HCT116 (cell line): ENCODE data around the gene MRM1. TPM values are rescaled to one million over a fixed set of nuclear protein-coding genes. Genes with fewer than 3 reads are reported as not detected.

ENCODE experiments used
- ATAC-seq: fragments of 200-7000 bp; cut with Tn5 transposase; 2 replicates; pipeline ENCODE4 v1.9.1; 2020; ENCODE audit warnings: mild to moderate bottlenecking, moderate library complexity
- BruUV-seq: library from RNA; stranded (reverse); fragments of 400-500 nt; replicated peaks from 2 replicates; lab custom pipeline; 2021; lab: Mats Ljungman, UMichigan
- CTCF ChIA-PET: fragments of 300-600 bp; sonication (Branson Sonifier 250); formaldehyde crosslinking; loops from one replicate; lab custom pipeline; 2021; ENCODE audit warnings: antibody characterized with exemption; lab: Charles Lee
- POLR2A ChIA-PET: fragments of 300-600, 350-600 bp; sonication (Branson Sonifier 250); formaldehyde crosslinking; loops from one replicate; lab custom pipeline; 2021; ENCODE audit warnings: antibody characterized with exemption; lab: Charles Lee
- RAD21 ChIA-PET, 2 experiments: fragments of 300-600 bp; sonication (Branson Sonifier 250); formaldehyde crosslinking; loops; one replicate each; lab custom pipeline; 2023; ENCODE audit warnings: low total read pairs in 2 of 2; ENCODE audit not compliant: uncharacterized antibody in 2 of 2, unreplicated experiment in 2 of 2, low non-redundant PET in 1 of 2; lab: Charles Lee
- DNase-seq: peaks from one replicate; pipeline ENCODE4 v3.0.0-alpha.2; 2010; ENCODE audit warnings: low read depth, low spot score
- H2AFZ ChIP-seq: fragments of 200-600 bp; shearing (Covaris generic), sonication (generic); 2 replicates; pipeline ENCODE4 v1.6.1; 2017; ENCODE audit warnings: low read depth, mixed run types, mixed read lengths, antibody characterized with exemption, low read length; ENCODE audit not compliant: poor library complexity, severe bottlenecking
- H3K27ac ChIP-seq: 2 replicates; pipeline ENCODE4 v1.5.1; 2012; ENCODE audit warnings: low read depth, low read length
- H3K27me3 ChIP-seq: fragments of 200-600 bp; sonication (generic); 2 replicates; pipeline ENCODE4 v1.6.1; 2016; ENCODE audit warnings: mixed run types, low read length, mixed read lengths; ENCODE audit not compliant: insufficient read depth
- H3K36me3 ChIP-seq, 2 experiments: fragments of 200-500 bp in 1 of 2; fragments of 200-600 bp in 1 of 2; sonication (Bioruptor generic) in 1 of 2; sonication (generic) in 1 of 2; 2 replicates each; pipeline versions ENCODE4 v1.5.1 to v1.6.1; 2014 to 2016; ENCODE audit warnings: low read length in 2 of 2, inconsistent platforms in 1 of 2, mixed read lengths in 1 of 2, mixed run types in 1 of 2; ENCODE audit not compliant: insufficient read depth in 2 of 2, control insufficient read depth in 1 of 2
- H3K4me1 ChIP-seq, 2 experiments: fragments of 200-600 bp in 1 of 2; sonication (generic) in 1 of 2; 2 replicates each; pipeline versions ENCODE4 v1.5.1 to v1.6.1; 2012 to 2017; ENCODE audit warnings: low read length in 2 of 2, inconsistent platforms in 1 of 2, mild to moderate bottlenecking in 1 of 2, mixed read lengths in 1 of 2, mixed run types in 1 of 2, moderate library complexity in 1 of 2; ENCODE audit not compliant: insufficient read depth in 2 of 2, control insufficient read depth in 1 of 2
- H3K4me2 ChIP-seq: fragments of 200-600 bp; sonication (generic); 2 replicates; pipeline ENCODE4 v1.6.1; 2017; ENCODE audit warnings: mixed run types, low read length, mixed read lengths
- H3K4me3 ChIP-seq, 2 experiments: fragments of 200-600 bp in 1 of 2; sonication (generic) in 1 of 2; replicated peaks in 1 of 2; 2 replicates each; pipeline ENCODE4 v1.5.1; 2011 to 2016; ENCODE audit warnings: low read length in 2 of 2, control low read depth in 1 of 2, low read depth in 1 of 2, mild to moderate bottlenecking in 1 of 2, mixed read lengths in 1 of 2, mixed run types in 1 of 2
- H3K79me2 ChIP-seq: fragments of 200-600 bp; sonication (generic); 2 replicates; pipeline ENCODE4 v1.6.1; 2017; ENCODE audit warnings: mild to moderate bottlenecking, mixed run types, low read length, moderate library complexity, mixed read lengths; ENCODE audit not compliant: insufficient read depth
- H3K9ac ChIP-seq: fragments of 200-600 bp; sonication (generic); 2 replicates; pipeline ENCODE4 v1.6.1; 2016; ENCODE audit warnings: low read length, mixed read lengths
- H3K9me2 ChIP-seq: fragments of 200-600 bp; sonication (generic), shearing (Covaris generic); 2 replicates; pipeline ENCODE4 v1.6.1; 2017; ENCODE audit warnings: mixed run types, mild to moderate bottlenecking, moderate library complexity; ENCODE audit not compliant: insufficient read depth
- H3K9me3 ChIP-seq, 2 experiments: fragments of 200-500 bp in 1 of 2; fragments of 200-600 bp in 1 of 2; sonication (Bioruptor generic) in 1 of 2; sonication (generic) in 1 of 2; 2 replicates each; pipeline ENCODE4 v1.6.1; 2014 to 2017; ENCODE audit warnings: low read length in 2 of 2, mixed read lengths in 2 of 2, inconsistent platforms in 1 of 2, low read depth in 1 of 2, mild to moderate bottlenecking in 1 of 2, mixed run types in 1 of 2, moderate library complexity in 1 of 2; ENCODE audit not compliant: control insufficient read depth in 1 of 2, insufficient read depth in 1 of 2
- H4K20me1 ChIP-seq: fragments of 200-600 bp; sonication (generic), shearing (Covaris generic); 2 replicates; pipeline ENCODE4 v1.6.1; 2017; ENCODE audit warnings: mixed run types, mild to moderate bottlenecking, moderate library complexity; ENCODE audit not compliant: insufficient read depth
- CBX3 ChIP-seq: IDR thresholded peaks from 2 replicates; pipeline ENCODE4 v1.6.1; 2012; ENCODE audit warnings: low read depth
- CTCF ChIP-seq, 3 experiments: fragments of 200-600 bp in 1 of 3; sonication (generic) in 1 of 3; IDR thresholded peaks in 2 of 3; conservative IDR thresholded peaks in 1 of 3; 2 replicates each; pipeline ENCODE4 v1.5.1; 2012 to 2017; ENCODE audit warnings: low read depth in 2 of 3, low read length in 2 of 3, antibody characterized with exemption in 1 of 3, borderline replicate concordance in 1 of 3, control low read depth in 1 of 3, mild to moderate bottlenecking in 1 of 3, mixed read lengths in 1 of 3, mixed run types in 1 of 3, moderate library complexity in 1 of 3; ENCODE audit not compliant: insufficient read depth in 1 of 3
- EZH2phosphoT487 ChIP-seq: fragments of 200-600 bp; IDR thresholded peaks from 2 replicates; pipeline ENCODE4 v1.6.1; 2018; ENCODE audit warnings: antibody characterized with exemption, borderline replicate concordance
- FOSL1 ChIP-seq: IDR thresholded peaks from 2 replicates; pipeline ENCODE4 v1.6.1; 2012; ENCODE audit warnings: low read depth
- MAX ChIP-seq: IDR thresholded peaks from 2 replicates; pipeline ENCODE4 v1.6.1; 2012
- POLR2A ChIP-seq: IDR thresholded peaks from 2 replicates; pipeline ENCODE4 v1.7.0; 2011; ENCODE audit warnings: borderline replicate concordance; ENCODE audit not compliant: insufficient read depth, insufficient read length; ENCODE audit errors: extremely low read depth
- RAD21 ChIP-seq: IDR thresholded peaks from 2 replicates; pipeline ENCODE4 v1.6.1; 2012; ENCODE audit warnings: low read depth, mild to moderate bottlenecking
- REST ChIP-seq: IDR thresholded peaks from 2 replicates; pipeline ENCODE4 v1.6.1; 2012; ENCODE audit warnings: low read depth
- SIN3A ChIP-seq: IDR thresholded peaks from 2 replicates; pipeline ENCODE4 v1.6.1; 2012; ENCODE audit warnings: low read depth
- TCF7L2 ChIP-seq: IDR thresholded peaks from 2 replicates; pipeline ENCODE4 v1.7.0; 2011; ENCODE audit warnings: borderline replicate concordance, inconsistent platforms; ENCODE audit not compliant: insufficient read depth, insufficient read length; ENCODE audit errors: extremely low read depth
- ZBTB33 ChIP-seq: IDR thresholded peaks from 2 replicates; pipeline ENCODE4 v1.6.1; 2011; ENCODE audit warnings: mild to moderate bottlenecking, low read length, moderate library complexity; ENCODE audit not compliant: insufficient replicate concordance; ENCODE audit errors: extremely low read depth
- intact Hi-C: fragments of 100-400 bp; cut with micrococcal nuclease; formaldehyde crosslinking; loops from 2 replicates; pipeline ENCODE4 v1.10.0; 2022
- total RNA-seq: library from RNA; stranded (reverse); gene quantifications from one replicate; pipeline ENCODE4 v1.2.1, GENCODE V29; 2021; ENCODE audit not compliant: unreplicated experiment

Gene MRM1
- total RNA-seq, 1 experiment from 2014 or later = 14.5 TPM

GRCh38 chr17:36617773-36618172 lies 16.4 kb downstream of the MRM1 start:
- no peaks in the 10 kb centered on the region for H3K79me2 ChIP-seq
- TF ChIP-seq TCF7L2 (no peak), ZBTB33 (no peak), POLR2A (no peak), MAX (no peak), CBX3 (no peak), SIN3A (no peak), FOSL1 (no peak), EZH2phosphoT487 (no peak), RAD21 (no peak), REST (no peak), CTCF (IDR thresholded peaks at IDR 0.05 in 2 of 3, conservative IDR thresholded peaks at IDR 0.05 in 1 of 3; ENCODE audit: borderline replicate concordance in 1 of 3, insufficient read depth in 1 of 3, low read depth in 2 of 3, low read length in 2 of 3) (no peak)
- H3K27me3 ChIP-seq = no peaks in the 10 kb centered on the region
- H3K9me2 ChIP-seq = no peaks in the 10 kb centered on the region
- no peaks in the 10 kb centered on the region for H4K20me1 ChIP-seq
- CTCF ChIA-PET = no interaction called here
- no peaks in the 10 kb centered on the region for H3K4me1 ChIP-seq
- H3K4me3 ChIP-seq = no peak overlapping the region
- intact Hi-C loops = no loop called here
- H3K9ac ChIP-seq = no peak overlapping the region
- no TSS peak for BruUV-seq
- ATAC-seq = no peak
- H3K27ac ChIP-seq = no peak overlapping the region
- no peaks in the 10 kb centered on the region for H3K36me3 ChIP-seq
- no peak overlapping the region for H2AFZ ChIP-seq
- no peak for DNase-seq
- H3K9me3 ChIP-seq = no peaks in the 10 kb centered on the region
- RAD21 ChIA-PET = no interaction called here
- H3K4me2 ChIP-seq = no peak overlapping the region
- POLR2A ChIA-PET = no interaction called here
